A673 (cell line): ENCODE data around the gene WHRN.

Experiments
- EZH2 ChIP-seq: fragments of 200-600 bp; sonication (generic); IDR thresholded peaks from 2 replicates; pipeline ENCODE4 v1.6.1; 2017; ENCODE audit warnings: borderline replicate concordance, low read depth, mild to moderate bottlenecking, mixed read lengths, antibody characterized with exemption, low read length; ENCODE audit not compliant: poor library complexity, severe bottlenecking
- TF ChIP-seq, protein P1 (sequence below): fragments of 300-800, 200-600 bp; sonication (generic); conservative IDR thresholded peaks from 2 replicates; pipeline ENCODE4 v1.5.1; 2017; ENCODE audit warnings: low read depth, mild to moderate bottlenecking, antibody characterized with exemption, low read length, moderate library complexity, mixed read lengths

DNA sequence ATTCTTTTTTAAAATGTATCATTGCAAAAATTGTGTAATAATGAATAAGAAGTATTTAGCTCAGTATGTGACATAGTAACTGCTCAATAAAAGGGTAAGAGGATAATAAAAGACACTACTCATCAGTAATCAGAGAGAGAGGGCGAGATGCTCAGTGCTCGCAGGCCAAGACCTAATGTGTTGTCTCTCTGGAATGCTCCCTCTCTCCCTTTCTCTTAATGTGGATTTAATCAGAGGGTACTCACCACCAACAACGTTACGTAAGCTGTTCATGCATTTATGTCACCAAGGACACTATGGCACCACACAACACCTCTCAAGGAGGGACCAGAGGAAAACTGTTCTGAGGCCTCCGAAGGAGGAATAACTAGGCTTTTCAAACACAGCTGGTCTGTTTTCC lies 42.5 kb downstream of the WHRN start:
- TF ChIP-seq, protein P1, sequence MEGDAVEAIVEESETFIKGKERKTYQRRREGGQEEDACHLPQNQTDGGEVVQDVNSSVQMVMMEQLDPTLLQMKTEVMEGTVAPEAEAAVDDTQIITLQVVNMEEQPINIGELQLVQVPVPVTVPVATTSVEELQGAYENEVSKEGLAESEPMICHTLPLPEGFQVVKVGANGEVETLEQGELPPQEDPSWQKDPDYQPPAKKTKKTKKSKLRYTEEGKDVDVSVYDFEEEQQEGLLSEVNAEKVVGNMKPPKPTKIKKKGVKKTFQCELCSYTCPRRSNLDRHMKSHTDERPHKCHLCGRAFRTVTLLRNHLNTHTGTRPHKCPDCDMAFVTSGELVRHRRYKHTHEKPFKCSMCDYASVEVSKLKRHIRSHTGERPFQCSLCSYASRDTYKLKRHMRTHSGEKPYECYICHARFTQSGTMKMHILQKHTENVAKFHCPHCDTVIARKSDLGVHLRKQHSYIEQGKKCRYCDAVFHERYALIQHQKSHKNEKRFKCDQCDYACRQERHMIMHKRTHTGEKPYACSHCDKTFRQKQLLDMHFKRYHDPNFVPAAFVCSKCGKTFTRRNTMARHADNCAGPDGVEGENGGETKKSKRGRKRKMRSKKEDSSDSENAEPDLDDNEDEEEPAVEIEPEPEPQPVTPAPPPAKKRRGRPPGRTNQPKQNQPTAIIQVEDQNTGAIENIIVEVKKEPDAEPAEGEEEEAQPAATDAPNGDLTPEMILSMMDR: no peak
- TF ChIP-seq EZH2: no peak
